Endodermal cell (in vitro differentiated cells): ENCODE results near the gene GRK6. TPM values are rescaled to one million over a fixed set of nuclear protein-coding genes. Genes with fewer than 3 reads are reported as not detected.

Experiments used
- DNase-seq: peaks from one replicate; pipeline ENCODE4 v3.0.0-alpha.2; 2017
- H3K27ac ChIP-seq: 2 replicates; pipeline ENCODE4 v1.5.1; 2013; ENCODE audit warnings: mild to moderate bottlenecking, low read depth, low read length, moderate library complexity
- H3K27me3 ChIP-seq: 2 replicates; pipeline ENCODE4 v1.6.1; 2013; ENCODE audit warnings: mild to moderate bottlenecking, low read length, moderate library complexity; ENCODE audit not compliant: insufficient read depth, control insufficient read depth, poor library complexity, severe bottlenecking
- H3K36me3 ChIP-seq: 2 replicates; pipeline ENCODE4 v1.7.0; 2013; ENCODE audit warnings: mild to moderate bottlenecking, low read length, moderate library complexity; ENCODE audit not compliant: control insufficient read depth, insufficient read depth
- H3K4me1 ChIP-seq: one replicate; pipeline ENCODE4 v1.7.0; 2013; ENCODE audit warnings: low read length; ENCODE audit not compliant: control insufficient read depth, insufficient read depth
- H3K4me3 ChIP-seq: 2 replicates; pipeline ENCODE4 v1.5.1; 2013; ENCODE audit warnings: mild to moderate bottlenecking, low read length, moderate library complexity
- H3K9ac ChIP-seq: 2 replicates; pipeline ENCODE4 v1.6.1; 2013; ENCODE audit warnings: mild to moderate bottlenecking, low read length, moderate library complexity; ENCODE audit not compliant: poor library complexity, severe bottlenecking; ENCODE audit errors: extremely low read depth
- H3K9me3 ChIP-seq: 2 replicates; pipeline ENCODE4 v1.6.1; 2013; ENCODE audit warnings: mild to moderate bottlenecking, low read length, moderate library complexity; ENCODE audit not compliant: control insufficient read depth
- H3K27ac Mint-ChIP-seq: 2 replicates; pipeline ENCODE4 v1.8.0; 2020; ENCODE audit warnings: mixed read lengths
- H3K27me3 Mint-ChIP-seq: 2 replicates; pipeline ENCODE4 v1.8.0; 2021; ENCODE audit warnings: mild to moderate bottlenecking, mixed read lengths; ENCODE audit not compliant: insufficient read depth
- H3K36me3 Mint-ChIP-seq: 2 replicates; pipeline ENCODE4 v1.8.0; 2020; ENCODE audit warnings: low read depth, mixed read lengths
- H3K4me1 Mint-ChIP-seq: 2 replicates; pipeline ENCODE4 v1.8.0; 2020; ENCODE audit warnings: mixed read lengths
- H3K4me3 Mint-ChIP-seq: 2 replicates; pipeline ENCODE4 v1.8.0; 2020; ENCODE audit warnings: mild to moderate bottlenecking, moderate library complexity, mixed read lengths
- H3K9me3 Mint-ChIP-seq: 2 replicates; pipeline ENCODE4 v1.8.0; 2020; ENCODE audit warnings: mild to moderate bottlenecking, mixed read lengths
- WGBS, 2 experiments: methylation state at CpG; one replicate each; pipeline versions ENCODE4 v1.1.5 to v1.1.7; 2013; ENCODE audit warnings: missing lambda C conversion rate in 2 of 2, mixed read lengths in 1 of 2; ENCODE audit not compliant: insufficient coverage in 1 of 2, insufficient read length in 1 of 2; 5-methylcytosine and 5-hydroxymethylcytosine counted together
- total RNA-seq, 2 donors: library from RNA; stranded (reverse); fragmentation: NEBNext Ultra II Directional in 1 of 2; extraction: Animal tissue kit (Norgen Biotek cat#: 25700) in 1 of 2; gene quantifications; 2 replicates in 1 of 2; 3 replicates in 1 of 2; pipeline ENCODE4 v1.2.1, GENCODE V29; 2021
- TF ChIP-seq, protein P1 (sequence below): fragments of 200-600 bp; sonication (generic); conservative IDR thresholded peaks from 2 replicates; pipeline ENCODE4 v1.5.0; 2021; ENCODE audit warnings: antibody characterized with exemption, mild to moderate bottlenecking

GRK6 gene
- total RNA-seq, 2 donors from 2014 or later = 51.6 to 66.8 TPM

DNA sequence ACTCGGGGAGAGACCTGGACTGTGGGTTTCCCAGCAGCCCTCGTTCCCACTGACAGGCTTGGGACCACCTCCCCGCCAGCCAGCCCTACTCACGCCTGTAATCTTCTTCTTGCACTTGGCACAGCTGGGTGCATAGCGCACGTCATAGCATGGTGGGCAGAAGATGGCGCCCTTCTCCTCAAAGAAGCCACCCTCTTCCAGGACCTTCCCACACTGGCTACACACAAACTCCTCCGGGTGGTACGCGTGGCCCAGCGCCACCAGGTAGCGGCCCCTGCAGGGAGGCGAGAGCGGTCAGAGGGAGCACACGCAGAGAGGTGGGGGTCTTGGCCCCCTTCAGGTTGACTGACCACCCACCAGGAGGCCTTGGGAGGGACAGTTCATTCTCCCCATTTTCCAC, 61.5 kb downstream of the GRK6 start:
- TF ChIP-seq, protein P1, sequence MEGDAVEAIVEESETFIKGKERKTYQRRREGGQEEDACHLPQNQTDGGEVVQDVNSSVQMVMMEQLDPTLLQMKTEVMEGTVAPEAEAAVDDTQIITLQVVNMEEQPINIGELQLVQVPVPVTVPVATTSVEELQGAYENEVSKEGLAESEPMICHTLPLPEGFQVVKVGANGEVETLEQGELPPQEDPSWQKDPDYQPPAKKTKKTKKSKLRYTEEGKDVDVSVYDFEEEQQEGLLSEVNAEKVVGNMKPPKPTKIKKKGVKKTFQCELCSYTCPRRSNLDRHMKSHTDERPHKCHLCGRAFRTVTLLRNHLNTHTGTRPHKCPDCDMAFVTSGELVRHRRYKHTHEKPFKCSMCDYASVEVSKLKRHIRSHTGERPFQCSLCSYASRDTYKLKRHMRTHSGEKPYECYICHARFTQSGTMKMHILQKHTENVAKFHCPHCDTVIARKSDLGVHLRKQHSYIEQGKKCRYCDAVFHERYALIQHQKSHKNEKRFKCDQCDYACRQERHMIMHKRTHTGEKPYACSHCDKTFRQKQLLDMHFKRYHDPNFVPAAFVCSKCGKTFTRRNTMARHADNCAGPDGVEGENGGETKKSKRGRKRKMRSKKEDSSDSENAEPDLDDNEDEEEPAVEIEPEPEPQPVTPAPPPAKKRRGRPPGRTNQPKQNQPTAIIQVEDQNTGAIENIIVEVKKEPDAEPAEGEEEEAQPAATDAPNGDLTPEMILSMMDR = peak; percentile 12
- H3K4me3 Mint-ChIP-seq = no peak overlapping the region

GRCh38 chr5:177489119-177489716, 62.7 kb downstream of the GRK6 start:
- no peaks in the 10 kb centered on the region for H3K9me3 Mint-ChIP-seq

More for the DNA sequence above, 61.5 kb downstream of the GRK6 start:
- peaks cover 87% of the 10 kb centered on the region for H3K36me3 ChIP-seq
- Mint-ChIP-seq H3K27me3 (no peaks in the 10 kb centered on the region), H3K27ac (no peak overlapping the region), H3K36me3 (peaks cover 71% of the 10 kb centered on the region), H3K4me1 (peaks cover 7% of the 10 kb centered on the region), H3K9me3 (no peaks in the 10 kb centered on the region)
- 93 to 94% methylated on average over 6 to 15 of the region's 15 CpGs for WGBS, 2 experiments
- H3K27me3 ChIP-seq = no peaks in the 10 kb centered on the region
- no peak overlapping the region for H3K4me3 ChIP-seq
- H3K9me3 ChIP-seq = no peaks in the 10 kb centered on the region
- DNase-seq = peak; percentile 65
- no peaks in the 10 kb centered on the region for H3K4me1 ChIP-seq
- no peak overlapping the region for H3K9ac ChIP-seq
- H3K27ac ChIP-seq = no peak overlapping the region

DNA sequence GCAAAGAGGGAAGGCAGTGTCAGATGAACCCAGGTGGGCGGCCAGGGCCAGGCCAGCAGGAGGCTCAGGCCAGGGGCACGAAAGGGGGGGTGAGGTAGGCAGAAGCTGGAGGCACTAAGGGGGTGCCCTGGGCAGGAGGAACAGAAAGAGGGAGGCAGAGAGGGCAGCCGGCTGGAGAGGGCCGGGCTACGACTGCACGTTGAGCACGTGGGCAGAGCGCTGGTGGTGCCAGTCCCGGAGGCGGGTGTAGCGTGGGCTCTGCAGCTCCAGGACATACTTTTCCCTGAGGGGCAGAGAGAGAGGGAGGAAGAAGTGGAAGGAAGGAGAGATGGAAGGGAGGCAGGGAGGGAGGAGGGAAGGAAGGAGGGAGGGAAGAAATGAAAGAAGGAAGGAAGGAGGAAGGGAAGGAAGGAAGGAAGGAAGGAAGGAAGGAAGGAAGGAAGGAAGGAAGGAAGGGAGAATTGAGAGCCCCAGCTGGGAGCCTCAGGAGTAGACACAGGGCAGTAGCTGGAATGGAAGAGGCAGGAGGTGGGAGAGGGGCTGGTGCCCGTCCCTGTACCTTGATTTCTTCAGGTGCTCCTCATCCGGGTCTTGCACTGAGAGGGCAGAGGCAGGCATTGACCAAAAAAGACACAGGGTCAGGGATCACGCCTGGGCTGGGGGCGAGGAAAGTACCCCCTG, 64.0 kb downstream of the GRK6 start:
- Histone ChIP-seq H3K36me3 (peaks cover 87% of the 10 kb centered on the region), H3K27me3 (no peaks in the 10 kb centered on the region), H3K9ac (no peak overlapping the region), H3K4me3 (no peak overlapping the region), H3K27ac (no peak overlapping the region), H3K9me3 (no peaks in the 10 kb centered on the region), H3K4me1 (peaks cover 13% of the 10 kb centered on the region)
- H3K4me3 Mint-ChIP-seq = no peak overlapping the region
- H3K36me3 Mint-ChIP-seq = peaks cover 62% of the 10 kb centered on the region
- H3K27me3 Mint-ChIP-seq = no peaks in the 10 kb centered on the region
- no peak for DNase-seq
- H3K4me1 Mint-ChIP-seq = peaks cover 10% of the 10 kb centered on the region
- no peak overlapping the region for H3K27ac Mint-ChIP-seq
- TF ChIP-seq, protein P1 = no peak
- H3K9me3 Mint-ChIP-seq = no peaks in the 10 kb centered on the region
- WGBS, 2 experiments = 95 to 97% methylated on average over 13 to 15 of the region's 15 CpGs

More at GRCh38 chr5:177489119-177489716, 62.7 kb downstream of the GRK6 start:
- H3K27me3 ChIP-seq = no peaks in the 10 kb centered on the region
- no peak overlapping the region for H3K4me3 Mint-ChIP-seq
- no peak overlapping the region for H3K4me3 ChIP-seq
- H3K9me3 ChIP-seq = no peaks in the 10 kb centered on the region
- DNase-seq = peak; percentile 80
- H3K36me3 Mint-ChIP-seq = peaks cover 74% of the 10 kb centered on the region
- H3K36me3 ChIP-seq = peaks cover 88% of the 10 kb centered on the region
- peaks cover 10% of the 10 kb centered on the region for H3K4me1 Mint-ChIP-seq
- no peak overlapping the region for H3K9ac ChIP-seq
- no peaks in the 10 kb centered on the region for H3K27me3 Mint-ChIP-seq
- TF ChIP-seq, protein P1 = peak; percentile 44
- no peak overlapping the region for H3K27ac Mint-ChIP-seq
- WGBS, 2 experiments = 84 to 95% methylated on average over 18 to 26 of the region's 26 CpGs
- peaks cover 7% of the 10 kb centered on the region for H3K4me1 ChIP-seq
- H3K27ac ChIP-seq = no peak overlapping the region
